Measurements from ENCODE around the gene C1QC.
"Not testable (repeated sequence)": the region's sequence is repeated elsewhere in the genome, so short reads cannot be mapped to it uniquely, and the experiment has no call there.

The C1QC gene

DNA sequence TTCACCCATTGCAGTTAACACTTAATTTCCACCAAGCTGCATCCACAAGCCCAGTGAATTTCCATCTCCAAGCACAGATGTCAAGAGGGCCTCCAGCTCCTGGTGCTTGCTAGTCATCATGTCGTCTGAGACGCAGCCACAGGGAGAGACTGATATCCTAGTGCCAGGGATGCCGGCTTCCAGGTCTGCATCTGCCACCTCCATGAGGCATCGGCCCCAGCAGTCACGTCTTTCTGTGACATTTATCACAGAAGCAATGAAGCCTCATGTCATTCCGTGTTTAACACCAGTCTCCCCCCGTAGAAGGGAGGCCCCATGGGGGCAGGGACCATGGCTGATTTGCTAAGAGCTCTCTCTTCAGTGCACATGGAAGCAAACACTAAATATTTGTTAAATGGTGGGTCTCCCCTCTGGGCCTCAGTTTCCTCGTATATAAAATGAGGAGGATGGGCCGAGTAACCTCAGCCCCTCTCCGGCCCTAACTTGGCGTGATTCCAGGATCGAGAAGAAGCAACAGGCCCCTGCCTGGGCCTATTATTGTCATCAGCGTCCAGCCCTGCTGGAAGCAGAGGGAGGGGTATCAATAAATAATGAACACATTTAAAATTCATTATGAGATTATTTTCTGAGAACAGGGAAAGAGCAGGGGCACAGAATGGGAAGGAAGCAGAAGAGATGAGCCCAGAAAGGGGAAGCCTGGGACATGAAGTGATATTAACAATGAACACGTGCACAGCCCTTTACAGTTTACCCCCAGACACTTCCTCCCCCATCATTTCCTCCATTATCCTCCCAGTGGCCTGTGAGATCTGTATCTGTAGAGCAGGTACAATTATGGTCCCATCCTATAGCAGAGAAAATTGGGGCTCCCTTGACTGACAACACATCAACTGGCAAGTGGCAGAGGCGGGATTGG lies 8.8 kb downstream of the C1QC start:
- no peak for DNase-seq (ENCODE audit: low read depth)

DNA sequence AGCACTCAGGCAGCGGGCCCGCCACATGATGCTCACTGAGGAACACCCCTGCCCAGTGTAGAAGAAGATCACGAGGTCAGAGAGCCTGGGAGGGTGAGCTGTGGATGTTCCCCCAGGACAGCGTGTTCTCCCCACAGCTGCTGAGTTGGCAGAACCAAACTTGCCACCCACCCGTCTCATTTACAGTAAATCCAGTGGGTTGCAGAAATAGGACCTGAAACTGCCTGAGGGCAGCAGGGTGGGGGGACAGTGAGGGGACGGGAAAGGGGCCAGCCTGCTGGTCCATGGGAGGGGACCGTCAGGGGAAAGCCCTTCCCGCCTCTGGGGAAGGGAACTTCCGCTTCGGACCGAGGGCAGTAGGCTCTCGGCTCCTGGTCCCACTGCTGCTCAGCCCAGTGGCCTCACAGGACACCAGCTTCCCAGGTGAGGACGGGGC lies 9.5 kb downstream of the C1QC start, which contains the start of gene C1QB:
C1QB (plus strand) TSS at position 356 of the 436 bp plus-strand sequence. CDS start 6,227 bp downstream, outside the sequence.
- DNase-seq (ENCODE audit: low read depth), result no peak

DNA sequence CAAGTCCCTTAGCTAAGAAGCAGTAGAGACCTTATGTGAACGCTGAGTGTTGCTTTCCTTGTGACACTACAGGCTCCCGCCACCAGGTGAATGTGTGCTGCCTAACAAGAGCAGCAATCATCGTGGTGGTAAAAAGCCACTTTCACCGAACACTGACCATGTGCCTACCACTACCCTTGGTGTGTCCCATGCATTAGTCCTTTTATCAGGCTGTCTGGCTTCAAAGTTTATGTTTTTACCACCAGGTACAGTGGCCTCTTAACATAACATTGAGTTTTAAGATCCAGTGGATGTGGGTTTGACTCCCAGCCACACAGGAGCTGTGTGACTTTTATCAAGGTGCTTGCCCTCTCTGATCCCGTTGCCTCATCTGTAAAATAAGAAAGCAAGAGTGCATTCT lies 11.3 kb downstream of the C1QC start:
- no peak for DNase-seq (ENCODE audit: low read depth)

DNA sequence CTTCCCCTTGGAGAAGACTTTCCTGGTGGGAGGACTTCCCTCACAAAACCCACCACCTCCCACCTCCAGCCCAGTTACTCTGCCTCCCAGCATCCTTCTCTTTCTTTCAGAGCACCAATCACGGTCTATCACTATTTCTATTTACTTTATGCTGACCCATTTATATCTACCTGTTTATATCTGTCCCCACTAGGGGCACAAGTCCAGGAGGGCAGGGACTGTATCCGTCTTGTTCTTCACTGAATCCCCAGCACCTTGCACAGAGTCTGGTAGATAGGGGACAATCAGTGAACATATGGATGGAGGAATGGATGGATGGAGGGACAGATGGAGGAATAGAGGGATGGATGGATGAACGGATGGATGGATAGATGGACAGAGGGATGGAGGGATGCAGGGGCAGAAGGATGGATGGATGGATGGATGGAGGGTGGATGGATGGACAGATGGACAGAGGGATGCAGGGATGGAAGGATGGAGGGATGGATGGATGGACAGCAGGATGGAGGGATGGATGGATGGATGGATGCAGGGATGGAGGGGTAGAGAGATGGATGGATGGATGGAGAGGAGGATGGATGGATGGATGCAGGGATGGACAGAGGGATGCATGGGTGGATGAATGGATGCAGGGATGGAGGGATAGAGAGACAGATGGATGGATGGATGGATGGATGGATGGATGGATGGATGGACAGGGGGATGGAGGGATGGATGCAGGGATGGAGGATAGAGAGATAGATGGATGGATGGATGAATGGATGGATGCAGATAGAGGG lies 15.1 kb downstream of the C1QC start:
- DNase-seq (ENCODE audit: low read depth), result no peak

DNA sequence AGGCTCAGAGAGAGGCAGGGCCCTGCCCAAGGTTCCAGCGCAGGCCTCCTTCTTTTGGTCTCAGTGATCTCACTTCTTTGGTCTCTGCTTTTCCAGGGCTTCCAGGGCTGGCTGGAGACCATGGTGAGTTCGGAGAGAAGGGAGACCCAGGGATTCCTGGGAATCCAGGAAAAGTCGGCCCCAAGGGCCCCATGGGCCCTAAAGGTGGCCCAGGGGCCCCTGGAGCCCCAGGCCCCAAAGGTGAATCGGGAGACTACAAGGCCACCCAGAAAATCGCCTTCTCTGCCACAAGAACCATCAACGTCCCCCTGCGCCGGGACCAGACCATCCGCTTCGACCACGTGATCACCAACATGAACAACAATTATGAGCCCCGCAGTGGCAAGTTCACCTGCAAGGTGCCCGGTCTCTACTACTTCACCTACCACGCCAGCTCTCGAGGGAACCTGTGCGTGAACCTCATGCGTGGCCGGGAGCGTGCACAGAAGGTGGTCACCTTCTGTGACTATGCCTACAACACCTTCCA lies 17.3 kb downstream of the C1QC start:
- DNase-seq (ENCODE audit: low read depth), result no peak

DNA sequence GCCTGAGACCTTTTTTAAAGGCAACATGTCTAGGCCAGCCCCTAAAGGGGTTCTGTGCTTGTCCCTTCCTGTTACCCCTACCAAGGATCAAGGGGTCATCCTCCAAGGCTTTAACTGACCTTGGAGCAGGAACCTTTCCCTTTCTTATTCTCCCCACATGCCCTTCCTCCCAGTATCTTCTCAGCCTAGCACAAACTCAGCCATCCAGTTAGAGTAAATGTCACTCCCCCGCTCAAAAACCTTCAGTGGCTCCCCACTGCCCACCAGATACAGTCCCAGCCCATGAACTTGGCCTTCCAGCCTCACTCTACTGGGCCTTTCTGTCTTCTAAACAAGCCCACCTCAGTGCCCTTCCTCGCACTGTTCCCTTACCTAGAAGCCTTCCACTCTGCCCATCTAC lies 18.4 kb downstream of the C1QC start:
- DNase-seq (ENCODE audit: low read depth), result no peak

DNA sequence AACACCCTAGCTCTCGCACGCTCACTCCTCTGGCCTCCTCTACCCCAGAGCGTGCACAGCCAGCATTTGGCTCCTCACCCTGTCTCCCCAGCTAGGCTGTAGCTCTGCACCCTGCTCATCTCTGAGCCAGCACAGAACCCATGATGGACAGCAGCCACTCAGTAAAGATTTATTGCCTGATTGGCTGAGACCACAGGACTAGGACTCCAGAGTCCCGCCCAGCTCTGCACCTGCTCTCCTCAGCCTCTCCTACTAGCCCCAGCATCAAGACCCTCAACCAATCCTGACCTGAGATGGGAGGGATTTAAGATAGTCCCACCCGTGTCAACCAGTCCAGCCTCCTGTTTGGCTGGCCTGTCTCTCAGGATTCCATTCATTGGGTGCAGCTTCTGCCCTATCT lies 18.9 kb downstream of the C1QC start:
- no peak for DNase-seq (ENCODE audit: low read depth)

DNA sequence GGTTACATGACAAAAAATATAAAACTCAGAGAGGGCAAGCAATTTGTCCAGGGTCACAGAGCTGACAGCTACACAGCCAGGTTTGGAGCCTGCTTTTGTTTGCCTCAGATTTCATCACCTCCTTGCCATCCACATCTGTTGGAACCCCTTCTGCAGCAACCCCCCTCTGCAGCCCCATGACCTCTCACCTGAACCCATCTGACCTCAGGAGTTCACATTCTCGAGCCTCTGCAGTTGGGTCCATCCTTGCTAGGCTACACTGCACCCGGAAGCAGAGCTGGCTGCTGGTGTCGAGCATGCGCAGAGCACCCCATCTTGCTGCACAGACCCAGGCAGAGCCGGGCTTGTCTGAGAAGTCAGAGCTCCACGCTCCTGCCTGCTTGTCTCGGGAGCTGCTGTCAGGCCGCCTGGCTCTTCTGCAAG lies 19.6 kb downstream of the C1QC start:
- DNase-seq (ENCODE audit: low read depth), result no peak

DNA sequence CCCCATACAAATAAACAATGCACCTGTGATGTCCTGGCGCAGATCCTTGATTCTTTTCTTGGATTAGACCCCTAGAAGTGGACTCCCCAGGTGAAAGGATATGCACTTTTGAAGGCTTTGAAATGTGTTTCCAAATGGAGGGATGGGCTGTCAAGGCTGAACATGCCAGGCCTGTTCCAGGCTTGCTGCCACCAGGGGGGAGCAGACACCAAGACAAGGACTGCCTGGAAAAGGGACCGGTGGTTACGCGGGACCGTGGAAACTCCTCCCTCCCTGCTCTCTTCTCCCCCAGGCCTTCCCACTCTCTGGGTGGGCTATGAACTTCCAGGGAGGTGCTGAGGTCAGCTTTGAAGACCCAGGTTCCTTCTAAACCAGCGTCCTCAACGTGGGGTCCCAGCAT lies 22.3 kb downstream of the C1QC start:
- no peak for DNase-seq (ENCODE audit: low read depth)

DNA sequence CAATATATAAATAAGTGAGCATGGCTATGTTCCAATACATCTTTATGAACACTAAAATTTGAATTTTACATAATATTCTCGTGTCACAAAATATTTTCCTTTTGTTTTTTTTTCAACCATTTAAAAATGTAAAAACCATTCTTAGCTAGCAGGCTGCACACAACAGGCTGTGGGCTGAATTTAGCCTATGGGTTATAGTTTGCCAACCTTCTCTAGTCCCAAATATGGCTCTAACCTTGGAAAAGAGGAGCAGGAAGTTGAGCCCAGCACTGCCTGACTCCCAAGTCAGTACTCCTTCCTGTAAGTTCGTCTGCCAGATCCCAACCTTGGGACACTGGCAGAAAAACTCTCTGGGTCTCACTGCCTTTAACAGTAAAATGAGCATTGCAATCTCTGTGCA lies 23.0 kb downstream of the C1QC start:
- DNase-seq (ENCODE audit: low read depth), result no peak

DNA sequence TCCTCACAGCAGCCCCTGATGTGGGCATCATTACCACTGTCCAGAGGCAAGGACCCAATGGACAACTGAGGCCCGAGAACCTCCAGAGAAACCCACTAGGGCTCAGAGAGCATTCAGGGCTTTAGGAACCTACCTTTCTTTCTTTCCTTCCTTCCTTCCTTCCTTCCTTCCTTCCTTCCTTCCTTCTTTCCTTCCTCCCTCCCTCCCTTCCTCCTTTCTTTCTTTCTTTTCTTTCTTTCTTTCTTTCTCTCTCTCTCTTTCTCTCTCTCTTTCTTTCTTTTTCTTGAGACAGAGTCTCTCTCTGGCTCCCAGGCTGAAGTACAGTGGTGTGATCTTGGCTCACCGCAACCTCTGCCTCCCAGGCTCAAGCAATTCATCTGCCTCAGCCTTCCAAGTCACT lies 25.4 kb downstream of the C1QC start:
- not testable (repeated sequence) for DNase-seq (ENCODE audit: low read depth)

DNA sequence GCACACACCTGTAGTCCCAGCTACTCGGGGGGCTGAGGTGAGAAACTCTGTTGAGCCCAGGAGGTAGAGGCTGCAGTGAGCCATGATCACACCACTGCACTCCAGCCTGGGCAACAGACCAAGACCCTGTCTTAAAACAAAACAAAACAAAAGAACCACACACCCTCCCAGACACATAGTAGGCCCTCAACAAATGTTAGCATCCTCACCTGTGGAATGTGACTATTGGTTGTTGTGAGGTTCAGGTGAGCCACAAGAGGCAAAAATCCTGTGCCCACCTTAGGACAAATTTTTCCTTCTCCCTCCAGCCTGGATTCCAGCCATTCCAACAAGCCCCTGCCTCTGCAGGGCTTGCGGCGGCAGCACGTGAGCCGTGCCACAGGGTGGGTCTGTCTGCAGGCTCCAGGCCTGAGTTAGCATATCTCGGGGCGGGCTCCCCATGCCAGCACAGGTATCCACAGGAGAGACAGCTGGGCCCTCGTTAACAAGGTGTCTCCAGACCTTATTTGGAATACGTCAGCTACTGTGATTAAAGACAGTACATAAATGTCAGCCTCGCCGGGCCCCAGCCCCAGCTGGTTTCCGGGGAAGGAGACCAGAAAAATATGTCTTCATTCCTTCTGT lies 27.0 kb downstream of the C1QC start:
- no peak for DNase-seq (ENCODE audit: low read depth)

DNA sequence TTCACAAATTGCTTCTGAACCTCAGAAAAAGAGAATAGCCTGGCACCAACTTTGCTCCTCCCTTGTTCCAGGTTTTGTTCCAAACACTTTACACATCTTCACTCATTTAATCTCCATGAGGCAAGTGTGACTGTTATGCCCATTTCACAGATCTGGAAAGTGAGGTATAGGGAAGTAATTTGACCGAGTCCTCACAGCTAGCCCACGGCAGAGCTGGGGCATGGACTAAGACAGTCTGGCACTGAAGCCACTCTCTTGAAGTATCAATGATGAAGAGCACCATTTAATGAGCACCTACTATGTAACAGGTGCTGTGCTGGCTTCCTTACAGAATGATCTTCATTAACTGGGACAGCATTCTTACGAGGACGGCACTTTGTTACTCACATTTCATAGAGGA lies 28.6 kb downstream of the C1QC start:
- DNase-seq (ENCODE audit: low read depth), result no peak

DNA sequence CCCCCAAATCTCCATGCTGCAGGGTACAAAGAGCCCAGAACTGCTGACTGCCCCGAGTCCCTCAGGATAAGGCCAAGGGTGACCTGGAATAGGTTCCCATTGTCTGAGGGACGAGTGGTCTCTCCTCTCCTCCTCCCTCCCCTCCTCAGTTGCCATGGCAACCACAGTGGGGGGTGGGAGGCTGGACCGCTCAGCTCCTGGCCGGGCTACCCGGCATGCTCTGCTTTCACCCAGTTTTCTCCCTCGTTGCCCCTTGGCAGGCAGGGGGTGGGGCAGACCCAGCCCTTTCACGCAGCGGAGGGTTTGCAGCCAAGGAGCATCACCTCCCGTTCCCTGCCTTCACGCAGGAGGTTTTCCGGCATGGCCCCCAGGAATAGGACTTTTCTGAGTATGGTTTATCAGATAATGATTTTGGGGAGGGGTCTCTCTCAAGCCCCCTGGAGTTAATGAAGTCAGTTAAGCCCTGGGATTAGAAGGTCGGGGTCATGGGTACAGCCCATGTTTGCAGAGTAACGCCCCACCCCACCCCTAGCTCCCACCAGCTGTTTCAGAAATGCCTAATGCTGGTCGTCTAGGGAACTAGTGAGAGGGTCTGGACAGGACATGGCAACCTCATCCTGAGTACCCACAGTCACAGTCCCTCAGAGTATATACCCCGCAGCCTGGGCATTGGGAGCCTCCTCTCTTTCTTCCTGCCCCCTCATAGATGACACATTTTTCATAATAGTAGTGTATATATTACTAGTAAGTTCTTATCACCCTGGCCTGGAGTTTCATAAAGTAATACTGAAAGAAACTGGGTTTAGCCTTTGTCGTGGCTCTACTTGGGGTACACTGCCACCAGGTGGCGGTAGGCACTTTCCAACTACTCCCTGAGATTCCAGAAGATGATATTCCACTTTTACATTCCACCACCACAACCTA lies 30.3 kb downstream of the C1QC start:
- no peak for DNase-seq (ENCODE audit: low read depth)

DNA sequence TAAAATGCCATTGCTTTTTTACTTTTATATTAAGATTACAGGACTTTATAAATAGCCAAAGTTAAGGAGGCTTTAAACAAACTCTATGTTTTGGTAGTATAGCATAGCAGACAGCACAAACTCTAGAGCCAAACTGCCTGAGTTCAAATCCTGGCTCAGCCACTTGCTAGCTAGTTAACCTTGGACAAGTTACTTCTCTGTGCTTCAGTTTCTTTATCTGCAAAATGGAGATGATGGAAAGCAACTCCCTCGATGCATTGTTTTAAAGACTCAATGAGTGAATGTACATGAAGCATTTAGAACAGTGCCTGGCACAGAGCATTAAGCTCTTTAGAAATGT lies 30.9 kb downstream of the C1QC start:
- no peak for DNase-seq (ENCODE audit: low read depth)

DNA sequence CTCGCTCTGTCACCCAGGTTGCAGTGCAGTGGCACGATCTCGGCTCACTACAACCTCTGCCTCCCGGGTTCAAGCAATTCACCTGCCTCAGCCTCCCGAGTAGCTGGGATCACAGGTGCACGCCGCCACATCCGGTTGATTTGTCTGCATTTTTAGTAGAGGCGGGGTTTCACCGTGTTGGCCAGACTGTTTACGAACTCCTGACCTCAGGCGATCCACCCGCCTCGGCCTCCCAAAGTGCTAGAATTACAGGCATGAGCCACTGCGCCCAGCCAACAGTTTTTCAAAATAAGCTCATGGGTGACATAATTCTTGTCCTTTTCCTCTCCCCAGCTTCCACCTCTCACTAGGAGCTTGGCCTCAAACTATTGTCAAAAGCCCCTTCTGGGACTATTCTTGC lies 32.7 kb downstream of the C1QC start:
- not testable (repeated sequence) for DNase-seq (ENCODE audit: low read depth)

DNA sequence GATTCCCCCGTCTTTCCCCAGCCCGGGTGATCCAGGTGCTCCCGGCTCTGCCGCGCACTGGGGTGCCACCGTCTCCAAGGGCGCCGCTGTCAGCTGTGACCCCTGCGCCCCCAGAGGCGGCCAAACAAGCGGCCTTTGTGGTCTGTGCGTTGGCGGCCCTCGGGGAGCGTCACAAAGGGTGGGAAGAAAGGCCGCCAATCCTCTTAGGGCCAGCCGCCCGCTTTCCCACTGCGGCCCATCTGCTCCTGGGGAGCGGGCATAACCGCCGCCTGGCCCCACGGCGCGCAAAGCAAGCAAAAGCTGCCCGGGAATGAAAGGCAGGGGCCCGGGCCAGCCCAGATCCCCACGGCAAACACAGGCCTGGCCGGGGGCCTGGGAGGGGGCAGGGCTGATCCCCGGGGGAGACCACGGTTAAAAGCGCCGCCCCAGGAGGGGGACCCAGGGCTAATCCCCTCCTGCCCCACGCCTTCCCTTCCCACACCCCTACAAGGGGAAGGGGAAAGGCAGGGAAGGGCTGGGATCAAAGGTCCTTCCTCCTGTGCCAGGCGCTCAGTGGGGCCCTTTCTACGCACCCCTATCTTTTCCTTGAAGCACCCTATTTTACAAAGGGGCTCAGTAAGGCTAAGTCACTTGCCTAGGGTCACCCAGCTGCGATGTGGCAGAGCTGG lies 33.6 kb downstream of the C1QC start:
- DNase-seq (ENCODE audit: low read depth), result no peak

DNA sequence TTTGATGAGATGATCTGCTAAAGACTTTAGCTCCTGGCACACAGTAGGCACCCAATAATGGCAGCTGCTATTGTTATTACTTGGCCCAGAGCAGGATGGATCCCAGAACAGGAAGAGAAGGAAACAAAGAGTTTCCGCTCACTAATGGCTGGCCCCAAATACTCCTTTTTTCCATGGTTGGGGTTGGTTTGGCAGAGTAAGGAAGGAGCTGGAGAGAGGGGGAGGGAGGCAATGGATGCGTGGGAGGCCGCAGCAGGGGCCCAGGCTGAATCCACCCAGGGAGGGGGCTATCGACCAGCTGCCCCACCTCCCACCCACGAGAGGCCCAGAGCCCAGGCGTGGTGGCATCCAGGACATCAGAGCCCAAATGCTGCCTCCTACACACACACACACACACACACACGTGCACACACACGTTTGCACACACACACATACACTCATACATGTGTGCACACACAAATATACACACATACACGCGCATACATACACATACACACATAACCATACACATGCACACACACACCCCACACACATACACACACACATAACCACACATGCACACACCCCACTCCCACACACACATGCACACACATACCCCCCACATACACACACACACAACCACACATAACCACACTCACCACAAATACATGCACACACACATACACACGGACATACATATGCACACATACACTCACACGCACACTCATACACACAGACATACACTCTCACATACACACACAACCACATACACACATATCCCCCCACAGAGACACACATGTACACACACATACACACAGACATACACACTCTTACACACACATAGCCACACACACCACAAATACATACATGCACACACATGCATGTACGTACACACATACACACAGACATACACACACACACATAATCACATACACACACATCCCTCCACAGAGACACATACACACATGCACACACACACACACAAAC lies 34.8 kb downstream of the C1QC start:
- no peak for DNase-seq (ENCODE audit: low read depth)

DNA sequence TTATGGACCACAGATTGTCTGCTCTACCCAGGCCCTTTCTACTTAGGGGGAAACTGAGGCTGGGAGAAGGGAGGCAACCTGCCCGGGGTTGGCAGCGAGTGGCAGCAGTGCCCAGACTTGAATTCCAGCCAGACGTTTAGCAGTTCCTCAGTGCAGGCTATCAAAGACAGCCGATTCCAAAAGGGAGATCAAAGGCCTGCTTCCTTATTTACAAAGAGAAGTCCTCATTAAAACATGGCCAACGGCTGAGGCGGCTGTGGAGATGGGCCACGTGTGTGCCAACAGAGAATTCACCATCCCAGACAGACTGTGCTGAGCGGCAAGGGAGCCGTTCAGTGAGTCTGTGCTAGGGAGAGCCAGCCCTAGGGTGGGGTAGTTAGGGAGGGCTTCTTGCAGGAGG lies 37.3 kb downstream of the C1QC start:
- no peak for DNase-seq (ENCODE audit: low read depth)

All from stimulated activated CD4-positive, alpha-beta T cell treated with anti-CD3 and anti-CD28 coated beads, Interleukin-2, amount 100 ng/mL, for 4 hours (primary cell).